Measurements from ENCODE around the gene CELF4.

The CELF4 gene

GRCh38 chr18:37414816-37415215 lies 150.8 kb downstream of the CELF4 start:
- DNase-seq (ENCODE audit: low read depth in 2 of 2), result no peak

- no peak for DNase-seq (ENCODE audit: low read depth in 2 of 2)
These were observed 152.8 kb downstream of the CELF4 start for GRCh38 chr18:37412829-37413228.

GRCh38 chr18:37412333-37412732 lies 153.3 kb downstream of the CELF4 start:
- no peak for DNase-seq (ENCODE audit: low read depth in 2 of 2)

GRCh38 chr18:37409878-37410277 lies 155.7 kb downstream of the CELF4 start:
- no peak for DNase-seq (ENCODE audit: low read depth in 2 of 2)

- DNase-seq (ENCODE audit: low read depth in 2 of 2), result no peak
These were observed 156.8 kb downstream of the CELF4 start for GRCh38 chr18:37408676-37409265.

GRCh38 chr18:37407571-37407970 lies 158.0 kb downstream of the CELF4 start:
- DNase-seq (ENCODE audit: low read depth in 2 of 2), result no peak

GRCh38 chr18:37405772-37406171 lies 159.8 kb downstream of the CELF4 start:
- no peak for DNase-seq (ENCODE audit: low read depth in 2 of 2)

- no peak for DNase-seq (ENCODE audit: low read depth in 2 of 2)
These were observed 160.4 kb downstream of the CELF4 start for GRCh38 chr18:37405229-37405628.

- DNase-seq (ENCODE audit: low read depth in 2 of 2), result no peak
These were observed 161.8 kb downstream of the CELF4 start for GRCh38 chr18:37403788-37404187.

- no peak for DNase-seq (ENCODE audit: low read depth in 2 of 2)
These were observed 162.4 kb downstream of the CELF4 start for GRCh38 chr18:37403100-37403781.

GRCh38 chr18:37402735-37403099 lies 162.9 kb downstream of the CELF4 start:
- no peak for DNase-seq (ENCODE audit: low read depth in 2 of 2)

GRCh38 chr18:37400802-37401201 lies 164.8 kb downstream of the CELF4 start:
- DNase-seq (ENCODE audit: low read depth in 2 of 2), result no peak

GRCh38 chr18:37398248-37398920 lies 167.2 kb downstream of the CELF4 start:
- no peak for DNase-seq (ENCODE audit: low read depth in 2 of 2)

- DNase-seq (ENCODE audit: low read depth in 2 of 2), result no peak
These were observed 167.8 kb downstream of the CELF4 start for GRCh38 chr18:37397814-37398213.

- DNase-seq (ENCODE audit: low read depth in 2 of 2), result no peak
These were observed 168.5 kb downstream of the CELF4 start for GRCh38 chr18:37396971-37397720.

- DNase-seq (ENCODE audit: low read depth in 2 of 2), result no peak
These were observed 170.0 kb downstream of the CELF4 start for GRCh38 chr18:37395631-37396030.

GRCh38 chr18:37395138-37395537 lies 170.5 kb downstream of the CELF4 start:
- DNase-seq (ENCODE audit: low read depth in 2 of 2), result no peak

GRCh38 chr18:37394610-37394965 lies 171.0 kb downstream of the CELF4 start:
- DNase-seq (ENCODE audit: low read depth in 2 of 2), result no peak

GRCh38 chr18:37393945-37394609 lies 171.5 kb downstream of the CELF4 start:
- no peak for DNase-seq (ENCODE audit: low read depth in 2 of 2)

- no peak for DNase-seq (ENCODE audit: low read depth in 2 of 2)
These were observed 172.3 kb downstream of the CELF4 start for GRCh38 chr18:37393221-37393827.

- DNase-seq (ENCODE audit: low read depth in 2 of 2), result no peak
These were observed 172.9 kb downstream of the CELF4 start for GRCh38 chr18:37392648-37393047.

Measured in stimulated activated CD4-positive, alpha-beta T cell treated with anti-CD3 and anti-CD28 coated beads, Interleukin-1b, Interleukin-23, amount 100 ng/mL, for 1 hour (primary cell).